KMS-11 (cell line): ENCODE measurements around the gene GABRR3.

Experiments used
- H2AFZ ChIP-seq: fragments of 200-600 bp; sonication (generic); 2 replicates; pipeline ENCODE4 v1.6.1; 2016; ENCODE audit warnings: antibody characterized with exemption, mixed run types, low read depth
- H3K27ac ChIP-seq: fragments of 200-600 bp; sonication (generic); 2 replicates; pipeline ENCODE4 v1.6.1; 2016; ENCODE audit warnings: mild to moderate bottlenecking, mixed run types
- H3K27me3 ChIP-seq: fragments of 200-600 bp; sonication (generic); 2 replicates; pipeline ENCODE4 v1.6.1; 2017; ENCODE audit warnings: mild to moderate bottlenecking, low read depth, mixed run types, moderate library complexity; ENCODE audit not compliant: insufficient read depth
- H3K36me3 ChIP-seq: fragments of 200-600 bp; sonication (generic); 2 replicates; pipeline ENCODE4 v1.6.1; 2017; ENCODE audit warnings: mild to moderate bottlenecking, mixed run types; ENCODE audit not compliant: insufficient read depth
- H3K4me1 ChIP-seq: fragments of 200-600 bp; sonication (generic); 2 replicates; pipeline ENCODE4 v1.6.1; 2016; ENCODE audit warnings: mild to moderate bottlenecking, low read depth, mixed run types; ENCODE audit not compliant: poor library complexity, severe bottlenecking
- H3K4me2 ChIP-seq: fragments of 200-600 bp; sonication (generic); 2 replicates; pipeline ENCODE4 v1.7.0; 2016; ENCODE audit warnings: mild to moderate bottlenecking, mixed run types
- H3K4me3 ChIP-seq: fragments of 200-600 bp; sonication (generic); IDR thresholded peaks from 2 replicates; pipeline ENCODE4 v1.6.1; 2017; ENCODE audit warnings: low read depth, low read length, mixed read lengths; ENCODE audit not compliant: insufficient read depth
- H3K79me2 ChIP-seq: fragments of 200-600 bp; sonication (generic); 2 replicates; pipeline ENCODE4 v1.6.1; 2016; ENCODE audit warnings: low read depth, mixed run types; ENCODE audit not compliant: insufficient read depth
- H3K9ac ChIP-seq: fragments of 200-600 bp; sonication (generic); 2 replicates; pipeline ENCODE4 v1.6.1; 2016; ENCODE audit warnings: mild to moderate bottlenecking, mixed run types
- H4K20me1 ChIP-seq: fragments of 200-600 bp; sonication (generic); 2 replicates; pipeline ENCODE4 v1.6.1; 2016; ENCODE audit warnings: mild to moderate bottlenecking, mixed run types; ENCODE audit not compliant: insufficient read depth
- CTCF ChIP-seq: fragments of 200-600 bp; sonication (generic); conservative IDR thresholded peaks from 2 replicates; pipeline ENCODE4 v1.6.1; 2017; ENCODE audit warnings: low read depth, mild to moderate bottlenecking, antibody characterized with exemption, low read length, moderate library complexity, mixed read lengths

GABRR3 gene

GRCh38 chr3:98025392-98025945 lies 9.6 kb downstream of the GABRR3 start:
- Histone ChIP-seq H3K27ac (no peak overlapping the region), H3K4me2 (no peak overlapping the region), H4K20me1 (no peaks in the 10 kb centered on the region), H2AFZ (no peak overlapping the region), H3K9ac (no peak overlapping the region), H3K4me1 (no peaks in the 10 kb centered on the region), H3K4me3 (no peak overlapping the region), H3K79me2 (no peaks in the 10 kb centered on the region), H3K27me3 (no peaks in the 10 kb centered on the region), H3K36me3 (no peaks in the 10 kb centered on the region)
- TF ChIP-seq CTCF: no peak

- Histone ChIP-seq H3K4me1 (no peaks in the 10 kb centered on the region), H3K9ac (no peak overlapping the region), H3K27me3 (no peaks in the 10 kb centered on the region), H3K4me2 (no peak overlapping the region; the same call in 1 of the 2 replicates), H3K79me2 (no peaks in the 10 kb centered on the region), H3K27ac (no peak overlapping the region), H4K20me1 (no peaks in the 10 kb centered on the region), H2AFZ (peak overlapping the region; percentile 22; the same call in 1 of the 2 replicates), H3K4me3 (no peak overlapping the region), H3K36me3 (no peaks in the 10 kb centered on the region)
- peak; percentile 99 for TF ChIP-seq CTCF
Observed at GRCh38 chr3:98022978-98023820, 11.9 kb downstream of the GABRR3 start.

GRCh38 chr3:98021830-98022560 lies 13.1 kb downstream of the GABRR3 start:
- no peak overlapping the region for H3K27ac ChIP-seq
- no peaks in the 10 kb centered on the region for H3K27me3 ChIP-seq
- no peaks in the 10 kb centered on the region for H3K4me1 ChIP-seq
- H2AFZ ChIP-seq: no peak overlapping the region
- no peaks in the 10 kb centered on the region for H3K79me2 ChIP-seq
- H3K9ac ChIP-seq: no peak overlapping the region
- H3K4me3 ChIP-seq: no peak overlapping the region
- no peaks in the 10 kb centered on the region for H4K20me1 ChIP-seq
- no peak for TF ChIP-seq CTCF
- no peak overlapping the region for H3K4me2 ChIP-seq
- no peaks in the 10 kb centered on the region for H3K36me3 ChIP-seq

GRCh38 chr3:98020412-98020811 lies 14.7 kb downstream of the GABRR3 start:
- Histone ChIP-seq H4K20me1 (no peaks in the 10 kb centered on the region), H3K4me2 (no peak overlapping the region), H3K79me2 (no peaks in the 10 kb centered on the region), H3K27ac (no peak overlapping the region), H3K4me1 (no peaks in the 10 kb centered on the region), H3K9ac (no peak overlapping the region), H2AFZ (no peak overlapping the region), H3K36me3 (no peaks in the 10 kb centered on the region), H3K27me3 (no peaks in the 10 kb centered on the region), H3K4me3 (no peak overlapping the region)
- no peak for TF ChIP-seq CTCF
